B cell (primary cell): ENCODE data around the gene SST. TPM values are rescaled to one million over a fixed set of nuclear protein-coding genes. Genes with fewer than 3 reads are reported as not detected.

Experiments used
- ATAC-seq: fragments of 200-7000 bp; cut with Tn5 transposase; one replicate; pipeline ENCODE4 v1.10.0; 2021; ENCODE audit warnings: low read depth, mild to moderate bottlenecking, moderate number of reproducible peaks, moderate library complexity
- CTCF ChIA-PET: fragments of 350-600 bp; sonication (Branson Sonifier 250); formaldehyde crosslinking; loops from one replicate; lab custom pipeline; 2021; ENCODE audit warnings: antibody characterized with exemption, inconsistent platforms; lab: Charles Lee
- POLR2A ChIA-PET: fragments of 350-600 bp; sonication (Branson Sonifier 250); formaldehyde crosslinking; loops from one replicate; lab custom pipeline; 2021; ENCODE audit warnings: antibody characterized with exemption; lab: Charles Lee
- DNase-seq: peaks from one replicate; pipeline ENCODE4 v3.0.0; 2013
- H2AFZ ChIP-seq: 2 replicates; pipeline ENCODE4 v1.6.1; 2012; ENCODE audit warnings: mild to moderate bottlenecking, low read depth, low read length; ENCODE audit not compliant: insufficient read depth, poor library complexity, severe bottlenecking
- H3K27ac ChIP-seq, 2 donors: 1 replicate in 1 of 2; 2 replicates in 1 of 2; pipeline ENCODE4 v1.5.1; 2012 to 2013; ENCODE audit warnings: low read length in 2 of 2, mild to moderate bottlenecking in 2 of 2, moderate library complexity in 1 of 2
- H3K27me3 ChIP-seq, 4 experiments: fragments of 200-600 bp in 1 of 4; sonication (generic) in 1 of 4; replicated peaks in 1 of 4; 1 replicate in 2 of 4; 2 replicates in 2 of 4; pipeline versions ENCODE4 v1.6.1 to v1.7.0; 2013 to 2016; ENCODE audit warnings: low read length in 3 of 4, mild to moderate bottlenecking in 2 of 4, mixed read lengths in 1 of 4, moderate library complexity in 1 of 4; ENCODE audit not compliant: insufficient read depth in 4 of 4, control insufficient read depth in 3 of 4; ENCODE audit errors: control extremely low read depth in 1 of 4
- H3K36me3 ChIP-seq, 2 experiments: replicated peaks in 1 of 2; 1 replicate in 1 of 2; 2 replicates in 1 of 2; pipeline versions ENCODE4 v1.6.1 to v1.7.1; 2013; ENCODE audit warnings: low read length in 1 of 2; ENCODE audit not compliant: insufficient read depth in 2 of 2, control insufficient read depth in 1 of 2; ENCODE audit errors: control extremely low read depth in 1 of 2, extremely low read depth in 1 of 2
- H3K4me1 ChIP-seq, 2 donors: fragments of 200-600 bp in 1 of 2; sonication (generic) in 1 of 2; 1 replicate in 1 of 2; 2 replicates in 1 of 2; pipeline versions ENCODE4 v1.5.1 to v1.6.1; 2013 to 2017; ENCODE audit warnings: low read length in 2 of 2; ENCODE audit not compliant: control insufficient read depth in 2 of 2, insufficient read depth in 2 of 2
- H3K4me2 ChIP-seq: replicated peaks from 2 replicates; pipeline ENCODE3; 2012; ENCODE audit warnings: mild to moderate bottlenecking, low read depth, low read length; ENCODE audit not compliant: poor library complexity, severe bottlenecking
- H3K4me3 ChIP-seq, 5 experiments: fragments of 200-600 bp in 1 of 5; sonication (generic) in 1 of 5; 1 replicate in 3 of 5; 2 replicates in 2 of 5; pipeline versions ENCODE4 v1.5.1 to v1.7.0; 2011 to 2016; ENCODE audit warnings: low read length in 4 of 5, mild to moderate bottlenecking in 4 of 5, low read depth in 2 of 5, control low read depth in 1 of 5, moderate library complexity in 1 of 5; ENCODE audit not compliant: insufficient read depth in 1 of 5; ENCODE audit errors: control extremely low read depth in 1 of 5, extremely low read depth in 1 of 5
- H3K79me2 ChIP-seq: fragments of 200-600 bp; sonication (generic); one replicate; pipeline ENCODE4 v1.6.0; 2016; ENCODE audit warnings: low read length; ENCODE audit not compliant: control insufficient read depth, insufficient read depth
- H3K9ac ChIP-seq: fragments of 200-600 bp; sonication (generic); 2 replicates; pipeline ENCODE4 v1.6.1; 2017; ENCODE audit warnings: mild to moderate bottlenecking, low read length, moderate library complexity
- H3K9me3 ChIP-seq, 3 donors: one replicate each; pipeline versions ENCODE4 v1.6.1 to v1.7.1; 2013; ENCODE audit warnings: low read length in 2 of 3; ENCODE audit not compliant: control insufficient read depth in 2 of 3, insufficient read depth in 1 of 3; ENCODE audit errors: control extremely low read depth in 1 of 3
- H4K20me1 ChIP-seq: 2 replicates; pipeline ENCODE4 v1.6.0; 2012; ENCODE audit warnings: mild to moderate bottlenecking, low read length; ENCODE audit not compliant: insufficient read depth, control insufficient read depth, poor library complexity, severe bottlenecking
- H3K27ac Mint-ChIP-seq: one replicate; pipeline ENCODE4 v1.8.0; 2021; ENCODE audit warnings: mixed read lengths
- H3K27me3 Mint-ChIP-seq: one replicate; pipeline ENCODE4 v1.8.0; 2021; ENCODE audit warnings: mixed read lengths
- H3K4me1 Mint-ChIP-seq: one replicate; pipeline ENCODE4 v1.8.0; 2021; ENCODE audit warnings: mixed read lengths
- H3K4me3 Mint-ChIP-seq: one replicate; pipeline ENCODE4 v1.8.0; 2021; ENCODE audit warnings: mixed read lengths
- H3K9me3 Mint-ChIP-seq: one replicate; pipeline ENCODE4 v1.8.0; 2022; ENCODE audit warnings: mixed read lengths; ENCODE audit not compliant: insufficient read depth
- EZH2 ChIP-seq: IDR thresholded peaks from 2 replicates; pipeline ENCODE4 v1.6.1; 2012; ENCODE audit warnings: borderline replicate concordance, low read depth, mild to moderate bottlenecking, moderate library complexity, low read length; ENCODE audit not compliant: insufficient read depth, poor library complexity, severe bottlenecking
- WGBS: methylation state at CpG from one replicate; pipeline ENCODE4 v1.1.5; 2013; ENCODE audit warnings: missing lambda C conversion rate; ENCODE audit not compliant: insufficient coverage; 5-methylcytosine and 5-hydroxymethylcytosine counted together
- intact Hi-C: fragments of 100-400 bp; cut with micrococcal nuclease; formaldehyde crosslinking; loops from one replicate; pipeline ENCODE4 v1.10.0; 2022
- polyA plus RNA-seq: library from polyadenylated mRNA; depleted of rRNA; stranded (reverse); fragments of >200 nt; gene quantifications from 2 replicates; pipeline ENCODE4 v1.2.3, GENCODE V29; 2012
- total RNA-seq, 2 donors: library from RNA; stranded (reverse); fragments of 120-200 nt in 1 of 2; gene quantifications; 1 replicate in 1 of 2; 2 replicates in 1 of 2; pipeline versions ENCODE4 v1.2.3 to v1.2.4, GENCODE V29; 2013 to 2022
- TF ChIP-seq, protein P1 (sequence below): fragments of 200-600 bp; IDR thresholded peaks from one replicate; pipeline ENCODE4 v1.8.0; 2022; ENCODE audit warnings: antibody characterized with exemption, mild to moderate bottlenecking

The SST gene
- total and polyA plus RNA-seq, 2 donors (not counting 1 experiment from before 2014, with no cell fraction given): not detected

DNA sequence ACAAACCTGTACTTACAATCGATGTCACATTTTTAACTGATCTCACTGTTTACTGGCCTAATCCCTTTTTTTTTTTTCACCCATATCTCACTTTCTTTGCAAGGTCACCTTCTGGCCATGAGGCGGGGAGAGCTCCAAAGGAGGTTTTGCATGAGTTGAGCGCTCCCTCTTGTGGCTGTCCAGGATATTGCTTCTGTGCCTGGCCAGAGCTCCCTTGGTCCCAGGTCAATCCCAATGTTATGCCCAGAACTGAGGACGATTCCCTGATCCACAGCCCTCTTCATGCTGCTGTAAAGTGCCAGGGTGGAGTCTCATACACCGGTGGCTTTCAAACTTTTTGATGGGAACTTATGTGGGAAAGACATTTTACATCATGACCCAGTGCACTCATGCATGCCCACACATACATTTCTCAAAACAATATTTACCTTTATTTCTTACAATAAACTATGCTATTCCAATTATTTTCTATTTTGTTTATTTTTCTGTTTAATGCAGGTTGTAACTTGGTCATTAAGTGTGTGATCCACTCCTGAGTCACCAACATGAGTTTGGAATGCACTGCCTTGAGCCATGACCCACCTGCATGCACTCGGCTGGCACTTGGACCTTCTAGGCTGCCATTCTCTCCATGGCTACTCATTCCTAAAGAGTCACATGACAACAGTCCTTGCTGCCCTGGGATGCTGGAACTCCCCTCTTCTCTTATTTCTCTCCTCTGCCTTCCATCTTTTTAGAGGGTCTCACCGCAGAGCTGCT lies 9.6 kb upstream of the SST start:
- H2AFZ ChIP-seq: no peak overlapping the region
- H3K27me3 Mint-ChIP-seq: peaks cover 51% of the 10 kb centered on the region
- H3K27ac Mint-ChIP-seq: no peak overlapping the region
- no peak overlapping the region for H3K27ac ChIP-seq
- peaks cover 0 to 19% (median 10%) of the 10 kb centered on the region in 4 experiments for H3K27me3 ChIP-seq
- no peaks in the 10 kb centered on the region for H4K20me1 ChIP-seq
- H3K36me3 ChIP-seq: no peaks in the 10 kb centered on the region
- H3K9ac ChIP-seq: no peak overlapping the region
- no peaks in the 10 kb centered on the region for H3K4me1 ChIP-seq
- POLR2A ChIA-PET: interaction anchor here (0.7 kb wide), 1 partner anchor 69 kb away, joined by 3 read pairs; no protein-coding TSS in a partner anchor
- 25% methylated on average over 4 of the region's 7 CpGs for WGBS
- TF ChIP-seq EZH2: no peak
- TF ChIP-seq, protein P1, sequence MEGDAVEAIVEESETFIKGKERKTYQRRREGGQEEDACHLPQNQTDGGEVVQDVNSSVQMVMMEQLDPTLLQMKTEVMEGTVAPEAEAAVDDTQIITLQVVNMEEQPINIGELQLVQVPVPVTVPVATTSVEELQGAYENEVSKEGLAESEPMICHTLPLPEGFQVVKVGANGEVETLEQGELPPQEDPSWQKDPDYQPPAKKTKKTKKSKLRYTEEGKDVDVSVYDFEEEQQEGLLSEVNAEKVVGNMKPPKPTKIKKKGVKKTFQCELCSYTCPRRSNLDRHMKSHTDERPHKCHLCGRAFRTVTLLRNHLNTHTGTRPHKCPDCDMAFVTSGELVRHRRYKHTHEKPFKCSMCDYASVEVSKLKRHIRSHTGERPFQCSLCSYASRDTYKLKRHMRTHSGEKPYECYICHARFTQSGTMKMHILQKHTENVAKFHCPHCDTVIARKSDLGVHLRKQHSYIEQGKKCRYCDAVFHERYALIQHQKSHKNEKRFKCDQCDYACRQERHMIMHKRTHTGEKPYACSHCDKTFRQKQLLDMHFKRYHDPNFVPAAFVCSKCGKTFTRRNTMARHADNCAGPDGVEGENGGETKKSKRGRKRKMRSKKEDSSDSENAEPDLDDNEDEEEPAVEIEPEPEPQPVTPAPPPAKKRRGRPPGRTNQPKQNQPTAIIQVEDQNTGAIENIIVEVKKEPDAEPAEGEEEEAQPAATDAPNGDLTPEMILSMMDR: peak; percentile 93
- no peak overlapping the region for H3K4me3 Mint-ChIP-seq
- CTCF ChIA-PET: interaction anchor here (0.6 to 10.3 kb wide), 50 partner anchors 10 to 1515 kb away, joined by 3 to 479 read pairs (median 4); partner anchors contain the start of genes RTP4 and SST
- H3K9me3 Mint-ChIP-seq: no peaks in the 10 kb centered on the region
- no peaks in the 10 kb centered on the region for H3K9me3 ChIP-seq
- no peak overlapping the region for H3K4me2 ChIP-seq
- H3K4me1 Mint-ChIP-seq: peaks cover 1% of the 10 kb centered on the region
- intact Hi-C loops: loop anchor here (1.0 kb wide), 2 partner anchors 34 to 64 kb away; no protein-coding TSS in a partner anchor
- H3K4me3 ChIP-seq: no peak overlapping the region
- peak; percentile 72 for DNase-seq
- ATAC-seq: peak; percentile 66
- H3K79me2 ChIP-seq: no peaks in the 10 kb centered on the region
